Activated T-helper 17 cell treated with anti-CD3 and anti-CD28 coated beads, Interleukin-2, amount 50 U/mL, for 72 hours (primary cell): Measurements from ENCODE around the gene MRPL40. TPM values are rescaled to one million over a fixed set of nuclear protein-coding genes. Genes with fewer than 3 reads are reported as not detected.

Experiments
- ATAC-seq: fragments of 150-1000 bp; cut with Tn5 transposase; replicated peaks from 2 replicates; pipeline ENCODE4 v1.10.0; 2021; ENCODE audit warnings: mild to moderate bottlenecking, moderate library complexity
- H3K27ac Mint-ChIP-seq: one replicate; pipeline ENCODE4 v1.8.0; 2022; ENCODE audit warnings: mixed read lengths
- H3K27me3 Mint-ChIP-seq: one replicate; pipeline ENCODE4 v1.8.0; 2022; ENCODE audit warnings: mixed read lengths
- H3K36me3 Mint-ChIP-seq: one replicate; pipeline ENCODE4 v1.8.0; 2022; ENCODE audit warnings: low read depth, mild to moderate bottlenecking, mixed read lengths
- H3K4me1 Mint-ChIP-seq: one replicate; pipeline ENCODE4 v1.8.0; 2022; ENCODE audit warnings: mixed read lengths
- H3K4me3 Mint-ChIP-seq: one replicate; pipeline ENCODE4 v1.8.0; 2022; ENCODE audit warnings: mild to moderate bottlenecking, mixed read lengths
- H3K9me3 Mint-ChIP-seq: one replicate; pipeline ENCODE4 v1.8.0; 2022; ENCODE audit warnings: mixed read lengths
- total RNA-seq, 2 donors: library from RNA; stranded (reverse); gene quantifications; one replicate each; pipeline ENCODE4 v1.2.3, GENCODE V29; 2022

Gene MRPL40
- total RNA-seq: 10 to 100 TPM; 11.8 to 25.7 TPM

DNA sequence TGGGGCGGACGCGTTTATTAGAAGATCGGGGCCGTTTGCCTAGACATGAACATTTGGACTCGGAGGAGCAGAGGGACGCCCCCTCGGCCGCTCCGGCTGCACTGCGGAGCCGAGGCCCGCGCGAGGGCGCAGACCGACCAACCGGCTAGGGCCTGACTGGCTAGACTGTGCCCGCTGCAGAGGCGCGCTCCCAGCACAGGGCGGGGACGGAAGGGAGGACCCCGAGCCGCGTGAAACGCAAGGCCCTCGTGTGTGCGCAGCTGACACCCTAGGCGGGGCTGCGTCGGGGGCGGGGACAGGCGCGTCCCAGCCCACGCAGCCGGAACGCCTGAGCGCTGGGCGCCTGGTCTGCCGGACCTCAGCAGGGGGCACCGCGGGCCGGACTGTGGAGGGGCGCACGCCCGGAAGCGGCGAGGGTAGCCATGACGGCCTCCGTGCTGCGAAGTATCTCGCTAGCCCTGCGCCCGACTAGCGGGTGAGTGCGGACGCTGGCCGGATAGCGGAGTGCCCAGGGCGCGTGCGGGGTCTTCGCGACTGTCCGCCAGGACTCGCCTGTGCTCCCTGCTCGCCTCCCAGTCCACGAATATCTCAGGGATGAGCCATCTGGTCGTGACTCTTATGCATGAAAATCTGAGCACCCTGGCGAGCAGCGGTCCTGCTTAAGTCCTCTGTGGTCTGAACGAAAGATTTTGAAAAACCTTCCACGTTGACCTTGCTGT is at the start of gene MRPL40:
Gene MRPL40, plus strand, starts transcription at position 413 of the 719 bp plus-strand sequence. Its CDS starts 10 bp downstream, at position 423.
- peak within 1 kb of the TSS; percentile 84 for H3K4me3 Mint-ChIP-seq

DNA sequence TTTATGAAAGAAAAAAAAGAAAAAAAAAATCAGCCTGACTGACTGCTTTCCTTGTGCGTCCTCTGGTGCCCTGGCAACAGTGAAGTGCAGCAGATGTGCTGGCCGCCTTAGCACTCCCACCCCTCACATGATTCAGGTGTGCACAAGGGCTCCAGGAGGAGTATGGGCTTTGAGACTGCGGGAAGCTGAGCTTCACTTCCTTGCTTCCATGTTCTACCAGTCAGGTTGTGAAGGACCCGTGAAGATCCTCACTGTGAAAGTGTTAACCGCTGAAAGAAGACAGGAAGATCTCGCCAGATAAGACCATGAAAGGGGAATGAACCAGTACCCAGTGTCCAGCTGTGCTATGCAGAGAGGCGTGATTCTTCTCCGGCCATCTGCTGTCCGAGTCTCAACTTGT is 49.1 kb upstream of the MRPL40 start:
- Mint-ChIP-seq H3K27me3 (no peaks in the 10 kb centered on the region), H3K4me1 (no peaks in the 10 kb centered on the region), H3K36me3 (peaks cover 91% of the 10 kb centered on the region), H3K27ac (no peak overlapping the region), H3K4me3 (no peak overlapping the region), H3K9me3 (no peaks in the 10 kb centered on the region)
- ATAC-seq: no peak

More for the DNA sequence above, at the start of gene MRPL40:
- Mint-ChIP-seq H3K36me3 (peaks cover 54% of the 10 kb centered on the region), H3K9me3 (no peaks in the 10 kb centered on the region), H3K4me1 (peaks cover 20% of the 10 kb centered on the region), H3K27me3 (no peaks in the 10 kb centered on the region), H3K27ac (peak within 1 kb of the TSS; percentile 78)
- ATAC-seq: peak; percentile 85

DNA sequence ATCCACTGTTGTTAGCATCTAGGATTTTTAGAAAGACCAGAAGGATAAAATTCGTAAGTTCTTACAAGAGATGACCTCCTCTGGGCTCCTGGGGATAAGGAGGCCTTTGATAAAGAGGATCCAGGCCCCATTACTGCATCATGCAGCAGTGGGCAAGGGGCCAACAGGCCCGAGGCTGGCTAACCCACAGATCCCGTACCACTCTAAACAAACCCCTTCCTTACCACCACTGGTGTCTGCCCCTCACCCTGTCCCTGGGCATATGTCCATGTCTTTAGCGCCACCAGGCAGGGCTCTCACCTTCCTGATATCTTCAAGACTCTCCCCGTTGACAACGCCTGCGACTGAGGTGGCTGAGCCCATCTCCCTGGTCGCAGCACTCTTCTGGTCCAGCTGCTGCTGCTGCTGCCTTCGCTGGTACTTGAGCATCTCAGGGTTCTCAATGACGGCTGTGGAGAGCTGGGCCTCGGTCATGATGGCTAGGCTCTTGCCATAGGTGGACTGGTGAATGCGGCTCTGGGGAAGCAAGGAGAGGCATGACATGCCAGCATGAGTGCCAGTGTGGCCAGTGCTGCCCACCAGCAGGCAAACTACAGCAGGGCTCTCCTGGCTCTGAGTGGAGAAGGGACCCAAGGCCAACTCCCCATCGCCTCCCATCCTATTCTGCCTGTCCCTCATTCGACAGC is 47.0 kb upstream of the MRPL40 start:
- H3K27ac Mint-ChIP-seq: no peak overlapping the region
- H3K27me3 Mint-ChIP-seq: no peaks in the 10 kb centered on the region
- peaks cover 95% of the 10 kb centered on the region for H3K36me3 Mint-ChIP-seq
- H3K9me3 Mint-ChIP-seq: no peaks in the 10 kb centered on the region
- H3K4me3 Mint-ChIP-seq: no peak overlapping the region
- no peaks in the 10 kb centered on the region for H3K4me1 Mint-ChIP-seq
- ATAC-seq: no peak

DNA sequence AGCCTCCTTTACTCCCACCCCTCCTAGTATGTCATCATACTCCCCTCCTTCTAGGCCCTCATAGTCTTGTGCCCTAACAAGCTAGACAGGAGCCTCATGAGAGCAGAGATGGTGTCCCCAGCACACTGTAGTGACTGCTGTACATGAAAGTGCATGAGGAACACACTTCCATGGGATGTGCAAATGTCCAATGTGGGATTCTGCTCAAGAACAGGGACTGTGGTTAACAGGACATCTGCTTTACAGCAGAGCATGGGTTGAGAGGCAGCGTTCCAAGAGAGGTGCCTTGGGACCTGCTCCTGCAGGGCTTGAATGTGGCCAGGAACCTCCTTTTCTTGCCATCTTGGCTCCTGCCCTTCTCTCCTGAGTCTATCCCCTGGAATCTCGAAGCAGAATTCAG is 46.1 kb upstream of the MRPL40 start:
- ATAC-seq: no peak
- H3K4me1 Mint-ChIP-seq: no peaks in the 10 kb centered on the region
- H3K36me3 Mint-ChIP-seq: peaks cover 98% of the 10 kb centered on the region
- H3K4me3 Mint-ChIP-seq: no peak overlapping the region
- no peaks in the 10 kb centered on the region for H3K9me3 Mint-ChIP-seq
- H3K27ac Mint-ChIP-seq: no peak overlapping the region
- no peaks in the 10 kb centered on the region for H3K27me3 Mint-ChIP-seq

DNA sequence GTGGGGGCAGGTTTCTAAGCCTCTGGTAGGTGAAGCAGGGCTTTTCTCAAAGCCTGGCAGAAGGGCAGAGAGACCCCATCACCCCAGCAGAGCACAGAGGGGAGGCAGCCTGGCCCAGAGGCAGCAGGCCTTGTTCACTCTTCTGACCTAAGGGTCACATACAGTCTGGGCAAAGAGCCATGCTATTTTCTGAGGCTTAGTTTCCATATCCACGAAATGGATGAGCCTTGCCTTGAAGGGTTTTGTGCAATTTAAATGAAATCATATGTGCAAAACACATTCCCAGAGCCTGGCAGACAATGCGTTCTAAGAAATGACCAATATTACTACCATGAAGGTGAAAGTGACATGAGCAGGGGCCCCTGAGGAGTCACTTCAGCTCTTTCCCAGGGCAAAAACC is 45.3 kb upstream of the MRPL40 start:
- peaks cover 98% of the 10 kb centered on the region for H3K36me3 Mint-ChIP-seq
- H3K27ac Mint-ChIP-seq: no peak overlapping the region
- H3K4me1 Mint-ChIP-seq: no peaks in the 10 kb centered on the region
- H3K4me3 Mint-ChIP-seq: no peak overlapping the region
- no peaks in the 10 kb centered on the region for H3K27me3 Mint-ChIP-seq
- H3K9me3 Mint-ChIP-seq: no peaks in the 10 kb centered on the region
- no peak for ATAC-seq

DNA sequence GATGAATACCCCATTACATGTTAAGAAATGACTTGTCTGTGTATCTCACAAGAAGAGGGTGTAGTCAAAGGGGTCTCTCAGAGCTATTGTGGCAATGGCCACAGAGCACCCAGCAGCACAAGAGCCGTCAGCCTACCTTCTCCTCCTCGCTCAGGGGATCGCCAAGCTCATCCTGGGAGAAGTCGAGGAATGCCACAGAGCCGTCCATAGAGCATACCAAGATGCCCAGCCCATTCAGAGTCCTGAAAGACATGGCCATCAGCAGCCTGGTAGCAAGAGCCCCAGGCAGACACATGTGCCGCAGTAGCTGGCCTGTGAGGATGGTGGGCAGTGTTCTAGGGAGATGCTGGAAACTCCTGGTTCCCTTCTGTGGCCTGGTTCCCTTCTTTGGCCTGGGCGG is 44.8 kb upstream of the MRPL40 start:
- no peak for ATAC-seq
- no peak overlapping the region for H3K27ac Mint-ChIP-seq
- H3K36me3 Mint-ChIP-seq: peaks cover 98% of the 10 kb centered on the region
- no peaks in the 10 kb centered on the region for H3K27me3 Mint-ChIP-seq
- no peaks in the 10 kb centered on the region for H3K4me1 Mint-ChIP-seq
- H3K4me3 Mint-ChIP-seq: no peak overlapping the region
- H3K9me3 Mint-ChIP-seq: no peaks in the 10 kb centered on the region

DNA sequence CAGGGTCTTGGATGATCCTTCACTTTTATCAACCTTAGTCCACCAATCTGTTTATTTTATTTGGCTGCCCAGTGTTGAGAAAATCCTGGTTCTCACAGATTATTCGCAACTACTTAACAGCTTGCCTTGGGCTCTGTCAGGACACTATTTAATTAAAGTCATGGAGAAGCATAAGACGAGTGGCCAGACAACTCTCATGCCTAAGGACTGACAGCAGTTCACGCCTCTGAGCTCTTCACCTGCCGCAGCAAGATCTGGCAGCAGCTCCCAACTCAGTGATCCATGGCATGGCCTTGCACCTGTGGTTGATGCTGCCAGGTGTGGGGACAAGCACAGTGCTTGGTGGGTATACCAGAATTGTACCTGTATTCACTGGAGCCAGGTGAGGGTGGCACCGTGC is 38.6 kb upstream of the MRPL40 start:
- ATAC-seq: no peak
- no peak overlapping the region for H3K4me3 Mint-ChIP-seq
- no peaks in the 10 kb centered on the region for H3K4me1 Mint-ChIP-seq
- H3K27me3 Mint-ChIP-seq: no peaks in the 10 kb centered on the region
- H3K9me3 Mint-ChIP-seq: no peaks in the 10 kb centered on the region
- no peak overlapping the region for H3K27ac Mint-ChIP-seq
- peaks cover 93% of the 10 kb centered on the region for H3K36me3 Mint-ChIP-seq

DNA sequence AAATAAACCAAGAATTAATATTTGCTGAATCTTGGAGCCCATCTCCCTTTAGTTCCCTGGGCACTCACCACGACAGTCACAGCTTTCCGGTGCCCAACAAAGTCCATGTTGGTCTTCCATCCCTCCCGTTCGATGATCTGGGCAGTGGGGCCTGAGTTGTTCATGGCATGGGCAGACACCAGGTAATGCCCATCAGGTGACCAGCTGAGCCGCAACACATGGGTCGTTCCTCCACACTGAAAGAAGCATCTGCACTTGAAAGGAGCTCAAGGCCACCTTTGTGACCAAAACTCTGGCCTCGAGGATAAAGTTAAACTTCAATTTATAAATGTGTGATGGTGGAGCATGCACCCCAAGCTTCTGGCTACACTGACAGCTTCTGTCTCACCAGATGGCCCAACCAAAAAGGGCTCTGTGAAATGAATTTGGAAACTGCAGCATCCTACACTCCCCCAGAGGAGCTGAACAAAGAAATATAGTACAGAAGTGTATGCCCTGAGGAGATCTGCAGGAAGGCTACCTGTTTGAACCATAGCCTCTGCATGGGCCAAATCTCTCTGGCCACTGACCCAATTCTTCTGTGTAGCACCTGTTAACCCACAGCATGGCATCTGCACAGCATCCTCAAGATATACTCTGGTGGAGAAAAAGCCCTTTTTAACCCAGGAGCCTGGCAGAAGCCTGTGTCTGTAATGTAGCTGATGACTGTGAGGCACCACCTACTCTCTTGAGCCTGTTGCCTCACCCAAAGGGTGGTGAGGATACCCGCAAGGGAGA is 37.9 kb upstream of the MRPL40 start:
- H3K4me3 Mint-ChIP-seq: no peak overlapping the region
- peak overlapping the region; percentile 34 for H3K27ac Mint-ChIP-seq
- no peaks in the 10 kb centered on the region for H3K9me3 Mint-ChIP-seq
- no peak for ATAC-seq
- H3K27me3 Mint-ChIP-seq: no peaks in the 10 kb centered on the region
- H3K36me3 Mint-ChIP-seq: peaks cover 93% of the 10 kb centered on the region
- no peaks in the 10 kb centered on the region for H3K4me1 Mint-ChIP-seq

DNA sequence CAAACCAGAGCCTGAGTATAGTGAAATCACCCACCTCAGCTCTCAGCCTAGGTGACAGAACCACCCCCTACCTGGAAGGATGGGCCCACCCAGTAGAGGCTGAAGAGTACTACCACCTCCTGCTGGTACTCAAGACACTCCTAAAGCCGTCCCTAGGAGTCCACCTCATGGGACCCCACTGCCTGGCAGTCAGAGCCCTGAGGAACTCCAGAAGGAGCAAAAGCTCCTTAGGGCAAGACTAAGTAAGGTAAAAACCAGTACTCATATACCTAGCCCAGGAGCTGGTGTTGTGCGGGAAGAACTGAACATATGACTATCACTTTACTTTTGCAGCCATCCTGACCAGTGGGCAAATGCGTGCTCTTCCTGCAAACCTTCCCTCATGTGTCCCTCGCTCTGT is 37.1 kb upstream of the MRPL40 start:
- no peak for ATAC-seq
- Mint-ChIP-seq H3K9me3 (no peaks in the 10 kb centered on the region), H3K27me3 (no peaks in the 10 kb centered on the region), H3K36me3 (peaks cover 89% of the 10 kb centered on the region), H3K27ac (no peak overlapping the region), H3K4me1 (no peaks in the 10 kb centered on the region), H3K4me3 (no peak overlapping the region)

DNA sequence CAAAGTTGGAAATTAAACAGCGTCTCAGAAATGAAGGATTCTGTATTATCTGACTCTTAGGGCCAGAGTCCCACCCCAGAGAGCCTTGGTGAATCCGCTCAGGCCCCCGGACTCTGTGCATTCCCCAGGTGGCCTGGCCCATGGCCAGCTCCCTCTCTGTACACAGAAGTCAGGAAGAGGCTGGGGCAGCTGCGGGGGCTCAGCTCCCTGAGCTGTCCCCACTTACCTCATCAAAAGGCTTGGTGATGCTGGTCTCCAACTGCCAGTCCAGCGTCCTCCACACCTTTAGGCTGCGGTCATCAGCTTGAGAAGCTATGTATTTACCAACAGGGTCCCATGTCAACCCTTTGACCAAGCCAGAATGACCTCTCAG is 35.8 kb upstream of the MRPL40 start:
- Mint-ChIP-seq H3K4me1 (no peaks in the 10 kb centered on the region), H3K27me3 (no peaks in the 10 kb centered on the region), H3K36me3 (peaks cover 89% of the 10 kb centered on the region), H3K9me3 (no peaks in the 10 kb centered on the region), H3K27ac (no peak overlapping the region), H3K4me3 (no peak overlapping the region)
- no peak for ATAC-seq

DNA sequence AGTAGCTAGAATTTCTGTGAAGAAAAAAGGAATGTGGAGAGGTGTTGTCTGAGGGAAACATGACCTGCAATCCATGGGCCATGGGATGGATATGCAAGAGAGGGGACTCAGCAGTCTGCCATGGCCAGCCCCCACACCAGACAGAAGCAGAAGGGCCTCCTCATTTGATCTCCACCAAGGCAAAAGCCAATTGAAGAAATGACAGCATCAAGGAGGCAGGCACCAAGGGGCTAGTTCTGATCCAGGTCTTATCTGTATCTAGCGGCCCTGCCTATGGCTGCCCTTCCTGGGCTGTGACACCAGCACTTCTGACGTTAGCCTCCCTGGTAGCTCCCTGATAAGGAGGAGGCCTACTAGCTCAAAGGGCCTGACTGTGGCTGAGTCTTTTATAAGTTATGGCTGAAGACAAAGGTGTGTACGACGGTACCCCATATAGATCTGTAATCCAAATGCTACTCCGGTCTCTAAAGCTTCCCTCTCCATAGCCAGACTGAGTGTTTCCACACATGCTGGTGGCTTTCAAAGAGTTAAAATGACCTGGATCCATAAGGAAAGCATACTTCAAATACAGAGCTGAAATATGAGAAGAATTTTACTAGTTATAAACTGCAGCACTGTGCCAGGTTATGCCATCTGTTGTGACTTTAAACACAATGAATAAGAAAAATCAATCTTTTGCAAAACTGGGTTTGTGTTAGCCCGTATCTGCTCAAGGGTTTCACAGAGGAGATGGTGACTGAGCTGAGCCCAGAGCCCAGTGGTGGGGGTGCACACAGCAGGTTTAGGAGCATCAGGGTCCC is 35.2 kb upstream of the MRPL40 start:
- H3K27ac Mint-ChIP-seq: no peak overlapping the region
- no peaks in the 10 kb centered on the region for H3K4me1 Mint-ChIP-seq
- H3K9me3 Mint-ChIP-seq: no peaks in the 10 kb centered on the region
- H3K27me3 Mint-ChIP-seq: no peaks in the 10 kb centered on the region
- H3K4me3 Mint-ChIP-seq: no peak overlapping the region
- H3K36me3 Mint-ChIP-seq: peaks cover 89% of the 10 kb centered on the region
- ATAC-seq: no peak

DNA sequence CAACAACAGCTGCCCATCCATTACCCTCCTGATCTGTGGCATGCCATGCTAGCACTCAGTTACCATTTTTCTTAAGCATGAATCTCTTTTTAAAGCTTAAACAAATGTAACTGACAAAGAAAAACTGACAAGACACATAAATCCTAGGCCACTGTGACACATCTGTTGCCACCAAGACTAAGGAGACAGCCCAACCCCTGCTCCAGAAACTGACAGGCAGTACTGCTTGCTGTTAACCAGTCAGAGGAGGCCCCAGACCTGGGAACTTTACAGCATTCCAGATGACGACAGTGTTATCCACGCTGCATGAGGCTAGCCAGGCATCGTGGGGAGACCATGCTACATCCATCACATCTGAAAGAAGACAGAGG is 34.6 kb upstream of the MRPL40 start:
- ATAC-seq: no peak

DNA sequence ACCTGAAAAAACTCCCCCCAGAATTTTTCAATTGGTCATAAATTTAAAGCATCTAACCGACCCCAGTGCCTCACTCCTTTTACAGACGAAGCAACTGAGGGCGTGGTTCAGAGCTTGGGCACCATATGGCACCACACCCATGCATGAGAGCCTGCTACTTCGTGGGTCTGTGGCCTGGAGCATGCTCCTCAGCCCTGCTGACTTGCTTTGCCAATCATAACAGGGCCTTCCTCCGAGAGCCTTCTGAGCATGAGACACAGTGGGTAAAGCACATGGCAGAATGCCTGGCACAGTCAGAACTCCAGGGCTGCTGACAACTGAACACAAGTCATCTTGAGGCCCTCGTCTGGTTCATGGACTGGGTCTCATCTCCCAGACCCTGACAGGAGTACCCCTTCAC is 34.1 kb upstream of the MRPL40 start:
- no peaks in the 10 kb centered on the region for H3K4me1 Mint-ChIP-seq
- no peak overlapping the region for H3K4me3 Mint-ChIP-seq
- no peaks in the 10 kb centered on the region for H3K9me3 Mint-ChIP-seq
- H3K36me3 Mint-ChIP-seq: peaks cover 91% of the 10 kb centered on the region
- H3K27me3 Mint-ChIP-seq: no peaks in the 10 kb centered on the region
- no peak overlapping the region for H3K27ac Mint-ChIP-seq
- no peak for ATAC-seq

More for the DNA sequence above, 34.6 kb upstream of the MRPL40 start:
- no peaks in the 10 kb centered on the region for H3K27me3 Mint-ChIP-seq
- no peak overlapping the region for H3K27ac Mint-ChIP-seq
- peaks cover 89% of the 10 kb centered on the region for H3K36me3 Mint-ChIP-seq
- no peaks in the 10 kb centered on the region for H3K9me3 Mint-ChIP-seq
- H3K4me1 Mint-ChIP-seq: no peaks in the 10 kb centered on the region
- H3K4me3 Mint-ChIP-seq: no peak overlapping the region

DNA sequence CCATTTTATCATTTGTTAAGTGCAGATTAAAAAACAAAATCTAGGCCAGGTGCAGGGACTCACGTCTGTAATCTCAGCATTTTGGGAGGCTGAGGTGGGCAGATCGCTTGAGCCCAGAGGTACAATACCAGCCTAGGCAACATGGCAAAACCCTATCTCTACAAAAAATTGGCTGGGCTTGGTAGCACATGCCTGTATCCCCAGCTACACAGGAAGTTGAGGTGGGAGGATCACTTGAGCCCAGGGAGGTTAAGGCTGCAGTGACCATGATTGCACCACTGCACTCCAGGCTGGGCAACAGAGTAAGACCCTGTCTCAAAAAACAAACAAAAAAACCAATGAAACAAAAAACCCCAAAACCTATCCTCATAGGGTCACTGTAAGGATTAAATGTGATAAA is 33.7 kb upstream of the MRPL40 start:
- Mint-ChIP-seq H3K27me3 (no peaks in the 10 kb centered on the region), H3K4me1 (no peaks in the 10 kb centered on the region), H3K9me3 (no peaks in the 10 kb centered on the region), H3K4me3 (no peak overlapping the region), H3K36me3 (peaks cover 89% of the 10 kb centered on the region), H3K27ac (no peak overlapping the region)
- no peak for ATAC-seq
